HG03175 (cell line): Measurements from ENCODE around the gene OR2S2.

ENCODE experiments used
- ATAC-seq: cut with Tn5 transposase; IDR thresholded peaks from one replicate; pipeline ENCODE4 v1.9.1; 2021; ENCODE audit warnings: mild to moderate bottlenecking, moderate library complexity; ENCODE audit not compliant: unreplicated experiment

Gene OR2S2

GRCh38 chr9:35910613-35911359 lies 47.2 kb downstream of the OR2S2 start:
- no peak for ATAC-seq

- ATAC-seq = no peak
Measured at GRCh38 chr9:35909687-35910612, 48.0 kb downstream of the OR2S2 start.

- ATAC-seq = no peak
Measured at GRCh38 chr9:35909274-35909673, 48.7 kb downstream of the OR2S2 start, which contains the start of gene SPAAR. TSS of gene SPAAR (plus strand) at chr9:35909490. CDS start at chr9:35910464, 974 bp downstream.

GRCh38 chr9:35908504-35909125 lies 49.3 kb downstream of the OR2S2 start:
- no peak for ATAC-seq

GRCh38 chr9:35907711-35908503 lies 50.0 kb downstream of the OR2S2 start:
- no peak for ATAC-seq
